Thyroid gland (tissue), 4 donors: Measurements from ENCODE around the gene TEX11.

Experiments
- POLR2A ChIP-seq, 2 donors: fragments of 450-650 bp; IDR thresholded peaks; one replicate each; pipeline ENCODE4 v1.6.1; 2017; ENCODE audit warnings: antibody characterized with exemption in 2 of 2, mild to moderate bottlenecking in 2 of 2, moderate library complexity in 1 of 2
- TF ChIP-seq, protein P1 (sequence below), 6 experiments: fragments of 200-600 bp in 3 of 6; fragments of 450-650 bp in 3 of 6; sonication (generic) in 3 of 6; IDR thresholded peaks; one replicate each; pipeline ENCODE4 v1.5.1; 2016 to 2019; ENCODE audit warnings: antibody characterized with exemption in 6 of 6, mild to moderate bottlenecking in 2 of 6, inconsistent platforms in 1 of 6, moderate library complexity in 1 of 6

DNA sequence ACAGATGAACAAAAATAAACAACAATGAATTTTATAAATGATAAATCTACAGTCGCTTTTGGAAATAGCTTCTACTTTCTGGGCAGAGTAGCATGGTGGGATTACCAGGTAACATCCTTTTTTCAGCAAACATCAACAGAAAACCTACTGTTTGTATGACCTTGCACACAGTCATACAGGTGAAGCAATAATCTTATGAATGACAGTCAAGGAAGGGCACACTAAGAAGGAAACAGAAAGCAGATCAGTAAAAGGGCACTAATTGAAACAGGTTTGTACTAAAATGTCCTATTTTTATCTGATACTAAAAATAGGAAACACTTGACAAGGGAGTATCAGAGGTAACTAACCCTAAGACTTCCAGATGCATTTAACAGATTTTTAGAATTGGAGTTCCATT lies 355.0 kb downstream of the TEX11 start:
- TF ChIP-seq, protein P1, sequence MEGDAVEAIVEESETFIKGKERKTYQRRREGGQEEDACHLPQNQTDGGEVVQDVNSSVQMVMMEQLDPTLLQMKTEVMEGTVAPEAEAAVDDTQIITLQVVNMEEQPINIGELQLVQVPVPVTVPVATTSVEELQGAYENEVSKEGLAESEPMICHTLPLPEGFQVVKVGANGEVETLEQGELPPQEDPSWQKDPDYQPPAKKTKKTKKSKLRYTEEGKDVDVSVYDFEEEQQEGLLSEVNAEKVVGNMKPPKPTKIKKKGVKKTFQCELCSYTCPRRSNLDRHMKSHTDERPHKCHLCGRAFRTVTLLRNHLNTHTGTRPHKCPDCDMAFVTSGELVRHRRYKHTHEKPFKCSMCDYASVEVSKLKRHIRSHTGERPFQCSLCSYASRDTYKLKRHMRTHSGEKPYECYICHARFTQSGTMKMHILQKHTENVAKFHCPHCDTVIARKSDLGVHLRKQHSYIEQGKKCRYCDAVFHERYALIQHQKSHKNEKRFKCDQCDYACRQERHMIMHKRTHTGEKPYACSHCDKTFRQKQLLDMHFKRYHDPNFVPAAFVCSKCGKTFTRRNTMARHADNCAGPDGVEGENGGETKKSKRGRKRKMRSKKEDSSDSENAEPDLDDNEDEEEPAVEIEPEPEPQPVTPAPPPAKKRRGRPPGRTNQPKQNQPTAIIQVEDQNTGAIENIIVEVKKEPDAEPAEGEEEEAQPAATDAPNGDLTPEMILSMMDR (IDR thresholded peaks at IDR 0.05) = no peak
- no peak for TF ChIP-seq POLR2A (IDR thresholded peaks at IDR 0.05)
